ENCODE results near the gene PYGM.
"Not testable (repeated sequence)": the region's sequence is repeated elsewhere in the genome, so short reads cannot be mapped to it uniquely, and the experiment has no call there.

PYGM gene

GRCh38 chr11:64701956-64702355, 57.8 kb downstream of the PYGM start:
- H3K9me3 ChIP-seq (replicated peaks in 1 of 2; ENCODE audit: control insufficient read depth in 2 of 2, insufficient read depth in 1 of 2, low read depth in 1 of 2, low read length in 2 of 2); H3K4ac ChIP-seq (ENCODE audit: low read length); H3K27me3 ChIP-seq (ENCODE audit: control insufficient read depth in 3 of 3, insufficient read depth in 3 of 3, low read depth in 1 of 3, low read length in 3 of 3); H2AK5ac ChIP-seq (ENCODE audit: low read depth, low read length); DNase-seq (ENCODE audit: low spot score); H3K27ac ChIP-seq (replicated peaks; ENCODE audit: low read length); H2AFZ ChIP-seq (ENCODE audit: low read length); H3K14ac ChIP-seq (ENCODE audit: low read length); H2BK120ac ChIP-seq (ENCODE audit: low read depth, low read length); H2BK5ac ChIP-seq (ENCODE audit: low read length); H3K23ac ChIP-seq (ENCODE audit: low read depth, low read length, poor library complexity); H2BK12ac ChIP-seq (ENCODE audit: low read length); H3K4me2 ChIP-seq (ENCODE audit: insufficient read depth, low read length, poor library complexity, severe bottlenecking); H2BK15ac ChIP-seq (ENCODE audit: low read length); H4K8ac ChIP-seq (ENCODE audit: low read depth, low read length); H3K18ac ChIP-seq (ENCODE audit: low read length); H3K4me3 ChIP-seq (ENCODE audit: low read length in 2 of 2); H3K36me3 ChIP-seq (replicated peaks in 1 of 2; ENCODE audit: control insufficient read depth in 2 of 2, insufficient read depth in 2 of 2, low read length in 2 of 2); H3K4me1 ChIP-seq (ENCODE audit: control insufficient read depth in 2 of 2, insufficient read depth in 1 of 2, low read depth in 1 of 2, low read length in 2 of 2); H4K91ac ChIP-seq (ENCODE audit: low read depth, low read length, poor library complexity); H3K79me1 ChIP-seq (ENCODE audit: low read depth, low read length); H3K9ac ChIP-seq (ENCODE audit: low read depth, low read length, poor library complexity): not testable (repeated sequence)
- WGBS, 2 donors (ENCODE audit: extremely low coverage in 2 of 2, insufficient read length in 2 of 2, insufficient replicate concordance in 1 of 2), result no CpG with 5 or more reads among the region's 29 CpGs

GRCh38 chr11:64698427-64698826, 61.3 kb downstream of the PYGM start:
- Histone ChIP-seq H2BK15ac (ENCODE audit: low read length) (no peak overlapping the region), H2BK120ac (ENCODE audit: low read depth, low read length) (no peak overlapping the region), H3K23ac (ENCODE audit: low read depth, low read length, poor library complexity) (no peak overlapping the region), H2AK5ac (ENCODE audit: low read depth, low read length) (no peak overlapping the region), H3K14ac (ENCODE audit: low read length) (no peak overlapping the region), H3K79me1 (ENCODE audit: low read depth, low read length) (no peaks in the 10 kb centered on the region), H3K4me3 (ENCODE audit: low read length in 2 of 2) (no peak overlapping the region), H3K36me3 (replicated peaks in 1 of 2; ENCODE audit: control insufficient read depth in 2 of 2, insufficient read depth in 2 of 2, low read length in 2 of 2) (no peaks in the 10 kb centered on the region), H3K27me3 (ENCODE audit: control insufficient read depth in 3 of 3, insufficient read depth in 3 of 3, low read depth in 1 of 3, low read length in 3 of 3) (no peaks in the 10 kb centered on the region), H2BK12ac (ENCODE audit: low read length) (no peak overlapping the region), H3K9me3 (replicated peaks in 1 of 2; ENCODE audit: control insufficient read depth in 2 of 2, insufficient read depth in 1 of 2, low read depth in 1 of 2, low read length in 2 of 2) (no peaks in the 10 kb centered on the region), H3K9ac (ENCODE audit: low read depth, low read length, poor library complexity) (no peak overlapping the region), H4K8ac (ENCODE audit: low read depth, low read length) (no peak overlapping the region), H3K4me2 (ENCODE audit: insufficient read depth, low read length, poor library complexity, severe bottlenecking) (no peak overlapping the region), H2BK5ac (ENCODE audit: low read length) (no peak overlapping the region), H4K91ac (ENCODE audit: low read depth, low read length, poor library complexity) (no peak overlapping the region), H3K18ac (ENCODE audit: low read length) (no peak overlapping the region), H2AFZ (ENCODE audit: low read length) (no peak overlapping the region), H3K4me1 (ENCODE audit: control insufficient read depth in 2 of 2, insufficient read depth in 1 of 2, low read depth in 1 of 2, low read length in 2 of 2) (peaks cover 6 to 15% of the 10 kb centered on the region in 2 donors), H3K4ac (ENCODE audit: low read length) (no peak overlapping the region), H3K27ac (replicated peaks; ENCODE audit: low read length) (no peak overlapping the region)
- no peak for DNase-seq (ENCODE audit: low spot score)
- WGBS, 2 donors (ENCODE audit: extremely low coverage in 2 of 2, insufficient read length in 2 of 2, insufficient replicate concordance in 1 of 2), result no CpG with 5 or more reads among the region's 1 CpG

DNA sequence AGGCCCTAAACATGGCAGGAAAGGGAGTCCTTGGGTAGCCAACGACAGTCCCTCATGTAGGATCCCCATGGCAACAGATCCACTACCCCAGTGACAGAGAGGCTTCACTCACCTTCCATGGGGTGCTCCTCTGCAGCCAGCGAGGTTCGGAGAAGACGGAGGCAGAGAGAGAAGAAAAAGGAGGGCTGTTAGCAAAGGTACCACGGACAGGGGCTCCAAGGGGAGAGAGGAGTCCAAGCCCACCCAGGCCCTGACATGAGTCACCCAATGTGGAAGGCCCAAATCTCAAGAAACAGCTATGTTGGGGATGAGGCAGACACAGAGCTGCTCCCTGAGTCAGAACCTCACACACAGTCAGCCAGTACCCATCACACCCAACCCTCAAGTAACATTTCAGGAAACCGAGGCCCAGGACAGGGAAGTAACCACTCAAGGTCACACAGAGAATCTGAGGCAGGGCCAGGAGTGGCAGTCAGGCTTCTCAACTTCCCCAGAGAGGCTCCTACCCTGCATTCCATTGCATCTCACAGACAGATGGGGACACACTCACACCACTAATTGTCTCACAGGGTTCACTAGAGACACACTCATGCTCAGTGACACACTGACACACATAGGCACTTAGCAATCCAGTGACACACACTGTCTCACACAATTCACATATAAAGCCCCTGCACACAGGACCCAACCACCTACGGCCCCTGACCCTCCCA, 62.0 kb downstream of the PYGM start:
- no peak overlapping the region for H3K4me3 ChIP-seq (ENCODE audit: low read length in 2 of 2)
- H2AFZ ChIP-seq (ENCODE audit: low read length), result no peak overlapping the region
- H4K91ac ChIP-seq (ENCODE audit: low read depth, low read length, poor library complexity), result no peak overlapping the region
- no peak overlapping the region for H3K23ac ChIP-seq (ENCODE audit: low read depth, low read length, poor library complexity)
- no peak overlapping the region for H2BK5ac ChIP-seq (ENCODE audit: low read length)
- no peak overlapping the region for H3K27ac ChIP-seq (replicated peaks; ENCODE audit: low read length)
- H2BK15ac ChIP-seq (ENCODE audit: low read length), result no peak overlapping the region
- no peaks in the 10 kb centered on the region for H3K79me1 ChIP-seq (ENCODE audit: low read depth, low read length)
- H2BK12ac ChIP-seq (ENCODE audit: low read length), result no peak overlapping the region
- no peaks in the 10 kb centered on the region for H3K9me3 ChIP-seq (replicated peaks in 1 of 2; ENCODE audit: control insufficient read depth in 2 of 2, insufficient read depth in 1 of 2, low read depth in 1 of 2, low read length in 2 of 2)
- H3K4me1 ChIP-seq (ENCODE audit: control insufficient read depth in 2 of 2, insufficient read depth in 1 of 2, low read depth in 1 of 2, low read length in 2 of 2), result peaks cover 9 to 15% of the 10 kb centered on the region in 2 donors
- no peak overlapping the region for H3K9ac ChIP-seq (ENCODE audit: low read depth, low read length, poor library complexity)
- no peak for DNase-seq (ENCODE audit: low spot score)
- no peak overlapping the region for H3K14ac ChIP-seq (ENCODE audit: low read length)
- H2BK120ac ChIP-seq (ENCODE audit: low read depth, low read length), result no peak overlapping the region
- H2AK5ac ChIP-seq (ENCODE audit: low read depth, low read length), result no peak overlapping the region
- no CpG with 5 or more reads among the region's 7 CpGs for WGBS, 2 donors (ENCODE audit: extremely low coverage in 2 of 2, insufficient read length in 2 of 2, insufficient replicate concordance in 1 of 2)
- peak overlapping the region; percentile 12 for H3K18ac ChIP-seq (ENCODE audit: low read length)
- H3K4ac ChIP-seq (ENCODE audit: low read length), result no peak overlapping the region
- no peaks in the 10 kb centered on the region for H3K27me3 ChIP-seq (ENCODE audit: control insufficient read depth in 3 of 3, insufficient read depth in 3 of 3, low read depth in 1 of 3, low read length in 3 of 3)
- H4K8ac ChIP-seq (ENCODE audit: low read depth, low read length), result no peak overlapping the region
- H3K36me3 ChIP-seq (replicated peaks in 1 of 2; ENCODE audit: control insufficient read depth in 2 of 2, insufficient read depth in 2 of 2, low read length in 2 of 2), result no peaks in the 10 kb centered on the region
- no peak overlapping the region for H3K4me2 ChIP-seq (ENCODE audit: insufficient read depth, low read length, poor library complexity, severe bottlenecking)
